ENCODE measurements around the gene ORC2.

The ORC2 gene

DNA sequence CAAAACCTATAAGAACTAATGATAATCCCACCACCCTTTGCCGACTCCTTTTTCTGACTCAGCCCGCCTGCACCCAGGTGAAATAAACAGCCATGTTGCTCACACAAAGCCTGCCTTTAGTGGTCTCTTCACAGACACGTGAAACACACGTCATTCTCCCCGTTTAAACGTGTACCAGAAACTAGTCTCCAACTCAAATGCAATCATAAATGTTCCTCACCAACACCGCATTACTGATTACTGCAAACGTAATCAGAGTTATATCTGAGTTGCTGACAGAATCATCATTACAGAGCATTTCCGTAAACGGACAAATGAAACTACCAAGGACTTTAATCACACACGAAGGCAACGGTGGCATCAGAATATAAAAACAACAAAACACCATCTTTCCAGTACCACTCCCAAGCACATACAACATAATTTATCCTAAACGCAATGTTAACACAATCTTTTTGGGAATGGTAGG, 100.9 kb downstream of the ORC2 start:
- in situ Hi-C loops (cut with MboI; ENCODE audit: low sequenced_read_pairs), result no loop called here

DNA sequence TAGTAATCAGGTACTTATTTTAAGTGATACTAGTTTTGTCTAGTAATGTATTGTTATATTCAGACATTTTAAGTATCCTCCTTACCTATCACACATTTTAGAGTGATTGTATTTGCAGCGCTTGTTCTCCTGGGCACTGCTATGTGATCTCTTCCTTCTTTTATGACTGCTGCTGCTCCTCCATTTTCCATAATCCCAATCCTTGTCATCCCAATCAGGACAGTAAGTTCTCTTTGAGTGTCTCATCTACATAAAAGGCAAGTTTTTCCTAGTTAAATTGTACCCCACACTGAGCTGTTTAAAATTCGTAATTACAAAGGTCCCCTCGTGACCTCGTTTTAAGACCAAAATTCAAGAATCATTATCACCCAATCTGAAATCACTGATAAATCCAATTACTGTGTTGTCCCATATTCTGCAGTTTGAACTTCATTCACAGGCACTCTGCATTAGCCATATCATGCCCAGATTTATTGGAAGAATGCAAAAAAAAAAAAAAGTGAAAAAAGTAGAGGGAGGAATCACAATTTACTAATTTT, 101.8 kb downstream of the ORC2 start:
- in situ Hi-C loops (cut with MboI; ENCODE audit: low sequenced_read_pairs), result no loop called here

DNA sequence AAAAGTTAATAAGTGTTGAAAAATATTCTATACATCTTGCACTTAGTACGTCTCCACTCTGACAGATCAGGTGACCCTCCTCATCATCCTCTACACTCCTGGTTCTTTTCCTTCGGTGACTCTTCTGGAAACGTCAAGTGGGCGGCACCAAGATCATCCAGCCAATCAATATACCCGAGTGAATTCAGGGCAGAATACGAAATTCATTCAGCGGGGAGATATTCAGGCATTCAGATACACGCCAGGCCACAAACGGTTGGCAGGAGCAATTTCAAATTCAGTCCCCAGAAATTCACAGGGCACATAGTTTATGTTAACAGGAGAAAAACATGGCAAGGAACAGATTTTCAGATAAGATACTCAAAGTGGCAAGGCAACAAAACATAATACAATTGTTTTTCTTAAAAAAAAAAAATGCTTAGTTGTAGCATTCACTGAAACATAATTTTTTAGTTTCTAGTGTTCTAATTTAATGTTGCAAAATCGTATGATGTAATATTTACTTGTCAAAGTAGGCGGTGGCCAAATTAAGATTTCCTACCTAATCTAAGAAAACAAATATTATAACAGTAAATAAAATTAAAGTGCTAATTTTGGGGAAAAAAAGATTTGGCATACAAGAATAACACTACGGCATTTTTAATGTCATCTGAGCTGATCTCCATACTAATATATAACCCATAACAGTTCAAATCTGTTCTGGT, 103.2 kb downstream of the ORC2 start:
- in situ Hi-C loops (cut with MboI; ENCODE audit: low sequenced_read_pairs), result no loop called here

All from HL-60/S4 treated with phorbol 12-myristate 13-acetate at 8.2 ng/mL for 4 days and 3 days (cell line).